Measurements from ENCODE around the gene FTO.

FTO gene

GRCh38 chr16:54031107-54031760, 327.3 kb downstream of the FTO start:
- no peak for DNase-seq

GRCh38 chr16:54033747-54034146, 329.8 kb downstream of the FTO start:
- no peak for DNase-seq

DNA sequence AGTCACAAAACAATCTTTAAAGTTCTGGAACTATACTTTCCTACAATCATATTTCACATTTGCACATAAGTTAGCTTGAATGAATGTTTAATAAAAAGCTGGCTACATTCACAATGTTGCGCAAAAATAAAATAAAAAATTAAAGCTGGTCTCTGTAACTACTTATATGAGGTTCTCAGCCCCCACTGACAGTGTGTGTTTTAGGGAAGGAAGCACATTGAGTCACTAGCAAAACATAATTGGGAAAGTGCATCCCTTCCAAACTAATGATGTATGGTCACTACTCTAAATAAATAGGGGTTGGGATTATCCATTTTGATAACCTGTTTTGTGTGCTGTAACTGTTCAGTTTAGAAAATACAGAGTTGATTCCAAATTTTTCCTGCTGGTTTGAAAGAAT, 330.7 kb downstream of the FTO start:
- DNase-seq, result no peak

DNA sequence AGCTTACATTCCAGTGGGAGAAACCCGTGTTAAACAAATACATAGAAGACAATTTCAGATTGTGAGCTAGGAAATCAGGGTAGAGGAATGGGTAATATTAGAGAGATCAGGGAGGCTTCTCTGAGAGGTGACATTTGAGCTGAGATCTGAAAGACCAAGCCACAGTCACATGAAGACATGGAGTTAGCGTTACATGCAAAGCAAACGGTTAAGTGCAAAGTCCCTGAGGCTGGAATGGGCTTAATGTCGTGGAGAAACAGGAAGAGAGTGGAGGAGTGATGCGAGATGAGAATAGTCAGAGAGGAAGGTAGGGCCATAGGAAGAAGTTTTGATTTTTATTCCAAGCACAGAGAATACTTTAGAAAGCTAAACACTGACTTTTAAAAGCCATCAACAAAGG, 336.5 kb downstream of the FTO start:
- no peak for DNase-seq

DNA sequence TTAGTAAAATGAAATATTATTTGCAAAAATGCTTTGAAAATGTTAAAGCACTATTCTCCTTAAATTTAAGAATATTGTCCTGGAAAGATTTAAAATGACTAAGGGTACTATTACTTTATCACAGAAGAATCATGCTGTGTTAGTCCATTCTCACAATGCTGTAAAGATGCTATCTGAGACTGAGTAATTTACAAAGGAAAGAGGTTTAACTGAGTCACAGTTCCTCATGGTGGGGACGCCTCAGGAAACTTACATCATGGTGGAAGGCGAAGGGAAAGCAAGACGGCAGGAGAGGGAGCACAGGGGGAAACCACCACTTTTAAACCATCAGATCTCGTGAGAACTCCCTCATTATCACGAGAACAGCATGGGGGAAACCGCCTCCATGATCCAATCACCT, 337.0 kb downstream of the FTO start:
- no peak for DNase-seq

GRCh38 chr16:54048586-54049495, 344.9 kb downstream of the FTO start:
- no peak for DNase-seq

- DNase-seq, result no peak
Observed at GRCh38 chr16:54049591-54050458, 345.9 kb downstream of the FTO start.

DNA sequence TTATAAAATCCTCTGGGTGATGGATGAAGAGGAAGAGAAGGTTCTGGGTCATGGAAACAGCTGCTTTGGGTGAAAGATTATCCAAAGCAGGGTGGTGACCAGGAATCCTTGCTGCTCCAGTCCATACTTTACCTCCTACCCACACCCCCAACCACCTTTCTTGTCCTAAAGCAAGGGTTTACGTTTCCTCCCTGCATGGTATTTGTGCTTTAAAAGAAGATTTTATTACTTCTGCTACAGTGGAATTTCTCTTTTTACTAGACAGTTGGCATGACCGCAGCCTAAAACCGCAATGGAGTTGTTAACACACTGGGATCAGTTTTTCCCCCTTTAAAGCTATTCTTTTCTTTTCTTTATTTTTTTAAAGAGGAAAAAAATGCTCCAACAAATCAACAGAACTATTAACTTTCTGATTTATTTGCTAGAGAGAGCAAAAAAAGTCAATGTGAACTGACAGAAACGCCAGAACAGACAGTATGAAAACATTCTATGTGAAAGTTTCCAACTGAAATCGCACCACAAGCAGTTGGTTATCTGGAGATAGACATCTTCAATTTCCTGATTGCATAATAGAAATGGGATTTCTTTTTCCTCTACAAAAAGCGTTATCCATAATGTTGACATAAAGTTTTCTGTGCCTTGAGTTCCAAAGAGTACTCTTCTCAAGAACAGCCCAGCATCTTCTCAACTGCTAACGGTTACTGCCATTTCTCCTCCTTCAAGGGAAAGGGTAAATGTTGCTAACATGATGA, 346.7 kb downstream of the FTO start:
- DNase-seq, result no peak

- DNase-seq, result no peak
Observed at GRCh38 chr16:54051821-54052220, 347.9 kb downstream of the FTO start.

DNA sequence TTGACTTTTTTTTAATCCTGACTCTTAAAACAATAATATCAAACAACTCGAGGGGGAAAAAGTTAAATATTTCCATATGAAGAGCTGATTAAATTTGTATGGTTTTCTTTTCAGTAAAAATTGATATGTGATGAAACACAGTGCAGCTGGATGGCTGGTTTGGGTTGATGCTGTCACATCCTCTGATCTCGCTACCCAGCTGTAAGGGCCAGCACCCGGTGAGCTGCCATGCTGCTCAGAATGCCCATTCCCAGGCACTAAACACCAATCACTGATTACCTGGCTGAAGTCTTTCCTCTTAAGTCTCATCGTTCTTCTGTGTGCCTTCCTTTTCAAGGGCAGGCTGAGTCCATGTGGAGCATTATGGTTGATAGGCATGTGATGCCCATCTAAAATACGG, 348.3 kb downstream of the FTO start:
- DNase-seq, result no peak

GRCh38 chr16:54053891-54054820, 350.2 kb downstream of the FTO start:
- DNase-seq, result no peak

DNA sequence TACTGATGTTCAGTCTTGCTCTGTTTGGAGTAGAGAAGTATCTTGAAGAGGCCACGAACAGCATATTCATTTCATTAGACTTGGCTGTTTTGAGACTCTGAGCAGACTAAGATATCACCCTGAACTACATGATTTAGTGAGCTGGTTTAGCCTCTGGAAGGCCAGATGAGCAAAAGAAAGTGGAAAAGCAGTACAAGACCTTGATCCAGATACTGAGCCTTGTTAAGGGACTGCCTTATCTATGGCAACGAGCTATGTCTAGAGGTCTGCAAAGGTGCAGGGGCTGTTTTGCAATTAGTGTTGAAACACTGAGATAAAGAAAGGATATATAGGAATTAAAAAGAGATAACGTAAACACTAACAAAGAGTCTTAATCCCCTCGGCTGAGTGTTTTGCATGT, 351.2 kb downstream of the FTO start:
- no peak for DNase-seq

DNA sequence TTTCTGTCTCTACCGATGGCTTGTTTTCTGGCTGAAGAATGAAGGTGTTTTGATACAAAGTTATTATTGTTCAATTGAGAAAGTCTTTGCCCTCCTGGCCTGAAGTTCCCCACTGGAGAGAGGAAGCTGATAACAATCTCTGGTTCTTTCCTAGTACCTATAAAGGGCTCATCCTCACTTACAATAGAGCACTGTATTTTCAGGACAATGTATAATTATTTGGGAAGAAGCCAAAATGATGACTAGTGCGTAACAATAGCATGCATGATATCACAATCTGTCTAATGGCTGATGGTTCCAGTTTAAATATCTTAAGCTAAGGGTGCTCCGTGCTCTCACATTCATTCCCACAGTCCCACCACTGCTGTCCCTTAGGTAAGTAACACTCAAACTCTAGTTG, 351.9 kb downstream of the FTO start:
- no peak for DNase-seq

- DNase-seq, result no peak
Observed at GRCh38 chr16:54056921-54057320, 353.0 kb downstream of the FTO start.

- DNase-seq, result no peak
Observed at GRCh38 chr16:54059319-54059718, 355.4 kb downstream of the FTO start.

DNA sequence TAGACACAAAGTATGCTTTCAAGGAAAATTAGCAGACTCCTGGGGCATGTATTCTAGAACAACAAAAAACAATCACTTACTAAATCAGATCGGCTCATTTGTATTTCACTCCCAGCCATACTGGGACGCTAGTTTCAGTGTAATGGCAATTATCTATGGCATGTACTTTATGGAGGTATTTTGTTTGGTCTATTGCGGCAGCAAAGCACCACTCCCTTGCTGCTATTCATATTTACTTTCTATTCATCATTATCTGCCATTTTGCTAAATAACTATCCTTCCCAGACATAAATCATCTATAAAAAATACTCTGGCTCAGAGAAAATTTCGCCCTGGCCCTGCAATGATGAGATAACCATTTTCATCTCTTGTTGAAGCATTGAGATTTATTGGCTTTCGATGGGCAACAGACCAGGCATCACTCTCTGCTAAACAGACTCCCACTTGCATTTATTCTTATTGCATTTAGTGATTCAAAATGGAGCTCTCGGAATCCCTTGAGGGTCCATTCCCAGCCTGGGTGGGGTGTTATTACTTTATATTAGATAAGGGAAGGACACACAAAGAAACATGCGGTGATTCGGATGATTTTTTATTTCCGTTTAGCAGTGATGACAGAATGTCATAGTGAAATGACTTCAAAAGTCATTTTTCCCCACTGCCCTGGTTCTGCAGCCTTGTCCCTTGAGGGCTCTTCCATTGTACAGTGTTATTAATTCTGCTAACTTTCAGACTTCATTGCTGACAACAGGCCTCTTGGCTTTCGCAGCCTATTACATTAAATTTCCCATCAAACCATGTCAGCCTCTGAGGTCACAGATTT, 356.9 kb downstream of the FTO start:
- no peak for DNase-seq

GRCh38 chr16:54061454-54061853, 357.5 kb downstream of the FTO start:
- no peak for DNase-seq

- DNase-seq, result no peak
Observed at GRCh38 chr16:54062361-54063278, 358.7 kb downstream of the FTO start.

GRCh38 chr16:54063279-54063773, 359.4 kb downstream of the FTO start:
- no peak for DNase-seq
